Stomach (tissue), 4 donors: ENCODE results near the gene NADK.

Experiments
- CTCF ChIP-seq, 7 experiments: fragments of 450-650 bp in 4 of 7; fragments of 200-600 bp in 3 of 7; sonication (generic) in 3 of 7; IDR thresholded peaks; one replicate each; pipeline ENCODE4 v1.5.1; 2016 to 2019; ENCODE audit warnings: antibody characterized with exemption in 7 of 7, control low read depth in 2 of 7, mild to moderate bottlenecking in 1 of 7
- POLR2AphosphoS5 ChIP-seq, 3 donors: sonication (generic); formaldehyde crosslinking; IDR thresholded peaks; one replicate each; pipeline ENCODE4 v1.6.1; 2016; ENCODE audit warnings: antibody characterized with exemption in 3 of 3

- TF ChIP-seq CTCF (IDR thresholded peaks at IDR 0.05) (no peak), POLR2AphosphoS5 (IDR thresholded peaks at IDR 0.05) (peak in 1 of 3 donors; percentile 32)
These were observed 20.1 kb downstream of the NADK start for GRCh38 chr1:1758059-1758621.
